HG03457 (cell line): ENCODE results near the gene CSF3.
"Not testable (repeated sequence)": the region's sequence is repeated elsewhere in the genome, so short reads cannot be mapped to it uniquely, and the experiment has no call there.

Experiments used
- ATAC-seq: cut with Tn5 transposase; IDR thresholded peaks from one replicate; pipeline ENCODE4 v1.9.1; 2021; ENCODE audit warnings: moderate number of reproducible peaks; ENCODE audit not compliant: unreplicated experiment

Gene CSF3

GRCh38 chr17:39996800-39997199 is 18.4 kb upstream of the CSF3 start:
- no peak for ATAC-seq

- ATAC-seq, result no peak
Measured at GRCh38 chr17:39997543-39997942, 17.7 kb upstream of the CSF3 start.

- ATAC-seq, result no peak
Measured at GRCh38 chr17:39999067-39999466, 16.2 kb upstream of the CSF3 start.

GRCh38 chr17:40000161-40000560 is 15.1 kb upstream of the CSF3 start:
- ATAC-seq, result no peak

- ATAC-seq, result not testable (repeated sequence)
Measured at GRCh38 chr17:40001335-40001734, 13.9 kb upstream of the CSF3 start.

GRCh38 chr17:40004072-40004471 is 11.2 kb upstream of the CSF3 start:
- no peak for ATAC-seq

- no peak for ATAC-seq
Measured at GRCh38 chr17:40004712-40005111, 10.5 kb upstream of the CSF3 start.

- ATAC-seq, result no peak
Measured at GRCh38 chr17:40005520-40005919, 9.7 kb upstream of the CSF3 start.

GRCh38 chr17:40010946-40011500 is 4.2 kb upstream of the CSF3 start:
- not testable (repeated sequence) for ATAC-seq

- not testable (repeated sequence) for ATAC-seq
Measured at GRCh38 chr17:40012017-40012647, 3.1 kb upstream of the CSF3 start.

- no peak for ATAC-seq
Measured at GRCh38 chr17:40014375-40014980, 762 bp upstream of the CSF3 start.

GRCh38 chr17:40015998-40016985 is 1.1 kb downstream of the CSF3 start:
- no peak for ATAC-seq

GRCh38 chr17:40017422-40018080 is 2.3 kb downstream of the CSF3 start:
- ATAC-seq, result no peak

GRCh38 chr17:40018211-40019121 is 3.2 kb downstream of the CSF3 start:
- no peak for ATAC-seq

- ATAC-seq, result no peak
Measured at GRCh38 chr17:40019140-40019991, 4.1 kb downstream of the CSF3 start.

GRCh38 chr17:40020146-40020545 is 4.9 kb downstream of the CSF3 start:
- no peak for ATAC-seq

- ATAC-seq, result no peak
Measured at GRCh38 chr17:40021451-40021971, 6.3 kb downstream of the CSF3 start.

GRCh38 chr17:40022497-40022896 is 7.3 kb downstream of the CSF3 start:
- no peak for ATAC-seq
